Activated B cell treated with CpG ODN at 0.5 μM for 24 hours (primary cell): ENCODE results near the gene JAZF1. TPM values are rescaled to one million over a fixed set of nuclear protein-coding genes. Genes with fewer than 3 reads are reported as not detected.

Experiments used
- ATAC-seq: fragments of 200-7000 bp; cut with Tn5 transposase; one replicate; pipeline ENCODE4 v1.10.0; 2021; ENCODE audit warnings: low read depth, mild to moderate bottlenecking, moderate library complexity
- CTCF ChIA-PET: fragments of 350-600 bp; sonication (Branson Sonifier 250); formaldehyde crosslinking; loops from one replicate; lab custom pipeline; 2021; ENCODE audit warnings: antibody characterized with exemption; lab: Charles Lee
- POLR2A ChIA-PET: fragments of 350-600 bp; sonication (Branson Sonifier 250); formaldehyde crosslinking; loops from one replicate; lab custom pipeline; 2021; ENCODE audit warnings: antibody characterized with exemption; lab: Charles Lee
- DNase-seq: peaks from one replicate; pipeline ENCODE4 v3.0.0; 2022
- H3K27ac Mint-ChIP-seq: one replicate; pipeline ENCODE4 v1.8.0; 2020; ENCODE audit warnings: mixed read lengths
- H3K27me3 Mint-ChIP-seq: one replicate; pipeline ENCODE4 v1.8.0; 2021; ENCODE audit warnings: mixed read lengths
- H3K36me3 Mint-ChIP-seq: one replicate; pipeline ENCODE4 v1.8.0; 2021; ENCODE audit warnings: low read depth, mixed read lengths
- H3K4me1 Mint-ChIP-seq: one replicate; pipeline ENCODE4 v1.8.0; 2021; ENCODE audit warnings: mixed read lengths
- H3K4me3 Mint-ChIP-seq: one replicate; pipeline ENCODE4 v1.8.0; 2020; ENCODE audit warnings: mild to moderate bottlenecking, mixed read lengths
- H3K9me3 Mint-ChIP-seq: one replicate; pipeline ENCODE4 v1.8.0; 2020; ENCODE audit warnings: mixed read lengths
- CTCF ChIP-seq: fragments of 200-600 bp; IDR thresholded peaks from one replicate; pipeline ENCODE4 v1.8.0; 2022; ENCODE audit warnings: antibody characterized with exemption, mild to moderate bottlenecking
- intact Hi-C: fragments of 100-400 bp; cut with micrococcal nuclease; formaldehyde crosslinking; loops from one replicate; pipeline ENCODE4 v1.15.1; 2024
- total RNA-seq: library from RNA; stranded (reverse); gene quantifications from 2 replicates; pipeline ENCODE4 v1.2.3, GENCODE V29; 2022

JAZF1 gene
- total RNA-seq, 1 donor from 2014 or later: 54.8 TPM

DNA sequence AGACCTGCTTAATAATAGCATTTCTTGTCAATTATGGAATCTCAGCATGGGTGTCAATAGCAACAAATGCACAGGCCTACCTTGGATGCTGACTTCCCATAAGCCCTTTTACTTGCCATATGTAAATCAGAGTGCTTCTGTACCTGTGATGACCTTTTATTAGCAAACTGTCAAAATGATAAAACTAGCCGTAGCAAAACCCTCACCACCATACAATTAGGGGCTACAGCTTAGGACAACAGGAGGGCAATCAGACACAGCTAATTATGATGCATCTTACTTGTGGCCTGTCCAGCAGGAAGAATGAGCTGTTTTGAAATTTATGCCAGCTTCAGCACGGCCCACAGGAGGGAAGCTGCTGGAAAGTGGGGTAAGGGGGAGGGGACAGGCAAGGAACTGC, 239.1 kb downstream of the JAZF1 start:
- Mint-ChIP-seq H3K27ac (no peak overlapping the region), H3K27me3 (no peaks in the 10 kb centered on the region), H3K4me1 (no peaks in the 10 kb centered on the region), H3K36me3 (peaks cover 54% of the 10 kb centered on the region), H3K9me3 (no peaks in the 10 kb centered on the region), H3K4me3 (no peak overlapping the region)
- ChIA-PET CTCF (no interaction called here), POLR2A (no interaction called here)
- no peak for TF ChIP-seq CTCF
- no peak for DNase-seq
- ATAC-seq: no peak
- intact Hi-C loops: no loop called here

- POLR2A ChIA-PET: no interaction called here
- no peak for TF ChIP-seq CTCF
- intact Hi-C loops: no loop called here
- Mint-ChIP-seq H3K4me3 (no peak overlapping the region), H3K36me3 (peaks cover 48% of the 10 kb centered on the region), H3K27ac (no peak overlapping the region), H3K4me1 (no peaks in the 10 kb centered on the region), H3K9me3 (no peaks in the 10 kb centered on the region), H3K27me3 (no peaks in the 10 kb centered on the region)
- DNase-seq (no peak), ATAC-seq (no peak)
- CTCF ChIA-PET: no interaction called here
These were observed 240.3 kb downstream of the JAZF1 start for GRCh38 chr7:27940341-27940740.

- H3K27ac Mint-ChIP-seq: no peak overlapping the region
These were observed 240.7 kb downstream of the JAZF1 start for GRCh38 chr7:27939893-27940292.

DNA sequence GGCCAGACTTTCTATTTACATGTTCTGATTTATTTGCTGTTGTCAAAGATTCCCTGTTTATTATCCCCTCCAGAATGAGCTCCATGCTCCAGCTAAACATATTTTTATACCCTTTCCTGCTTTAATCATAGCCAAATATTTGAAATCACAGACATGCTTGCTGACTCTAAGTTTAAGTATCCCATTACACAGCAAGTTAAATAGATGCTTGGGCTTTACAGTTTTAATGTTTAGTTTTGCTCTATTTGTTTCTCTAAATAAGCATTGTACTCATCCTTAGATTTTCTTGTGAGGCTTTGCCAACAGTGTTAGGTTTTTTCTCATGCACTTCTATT, 243.9 kb downstream of the JAZF1 start:
- intact Hi-C loops: no loop called here
- no peak overlapping the region for H3K27ac Mint-ChIP-seq
- H3K9me3 Mint-ChIP-seq: no peaks in the 10 kb centered on the region
- no peak for ATAC-seq
- H3K4me3 Mint-ChIP-seq: no peak overlapping the region
- POLR2A ChIA-PET: interaction anchor here (0.6 kb wide), 1 partner anchor 1525 kb away, joined by 3 read pairs; no protein-coding TSS in a partner anchor
- no peaks in the 10 kb centered on the region for H3K4me1 Mint-ChIP-seq
- H3K36me3 Mint-ChIP-seq: peaks cover 36% of the 10 kb centered on the region
- CTCF ChIA-PET: interaction anchor here (1.3 to 1.4 kb wide), 2 partner anchors 10 to 11 kb away, joined by 3 to 4 read pairs; no protein-coding TSS in a partner anchor
- H3K27me3 Mint-ChIP-seq: no peaks in the 10 kb centered on the region
- TF ChIP-seq CTCF: no peak
- no peak for DNase-seq

More at GRCh38 chr7:27939893-27940292, 240.7 kb downstream of the JAZF1 start:
- Mint-ChIP-seq H3K36me3 (peaks cover 49% of the 10 kb centered on the region), H3K9me3 (no peaks in the 10 kb centered on the region), H3K4me1 (no peaks in the 10 kb centered on the region), H3K4me3 (no peak overlapping the region), H3K27me3 (no peaks in the 10 kb centered on the region)
- ChIA-PET CTCF (no interaction called here), POLR2A (no interaction called here)
- no peak for DNase-seq
- TF ChIP-seq CTCF: no peak
- ATAC-seq: no peak
- intact Hi-C loops: no loop called here

DNA sequence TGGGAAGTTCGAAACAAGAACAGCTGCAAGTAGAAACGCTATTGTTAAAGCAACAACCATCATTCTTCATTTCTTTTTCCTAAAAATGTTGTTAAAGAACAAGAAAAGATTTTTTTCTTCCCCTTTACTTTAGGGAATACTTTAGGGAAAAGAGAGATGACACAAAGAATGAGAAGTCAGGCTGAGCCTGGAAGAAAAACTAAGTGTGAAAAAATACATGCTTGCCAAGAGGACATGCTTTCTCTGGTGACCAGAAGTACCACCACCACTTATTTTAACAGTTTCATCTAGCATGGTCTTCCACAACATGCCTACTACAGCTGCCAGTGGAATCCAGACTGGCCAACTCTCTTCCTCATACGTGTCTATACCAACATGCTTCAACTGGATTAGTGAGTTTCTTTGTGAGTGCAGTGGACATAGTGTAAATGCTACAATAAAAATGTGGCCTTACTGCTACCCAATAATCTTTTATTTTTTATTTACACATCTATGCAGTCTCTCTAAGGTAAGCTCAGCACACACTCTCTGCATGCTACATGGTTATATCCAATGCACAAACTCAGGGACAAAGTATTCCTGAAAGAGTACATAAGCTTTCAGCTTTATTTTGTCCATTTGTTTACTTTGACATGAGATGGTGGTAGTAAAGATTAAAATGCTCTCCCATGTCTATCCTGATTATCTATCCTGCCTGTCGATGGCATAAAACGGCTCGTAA, 244.4 kb downstream of the JAZF1 start:
- TF ChIP-seq CTCF: no peak
- no peak for ATAC-seq
- POLR2A ChIA-PET: interaction anchor here (0.6 kb wide), 1 partner anchor 1525 kb away, joined by 3 read pairs; no protein-coding TSS in a partner anchor
- Mint-ChIP-seq H3K4me1 (no peaks in the 10 kb centered on the region), H3K27me3 (no peaks in the 10 kb centered on the region), H3K4me3 (no peak overlapping the region), H3K36me3 (peaks cover 33% of the 10 kb centered on the region), H3K27ac (no peak overlapping the region), H3K9me3 (no peaks in the 10 kb centered on the region)
- CTCF ChIA-PET: interaction anchor here (1.3 to 1.4 kb wide), 2 partner anchors 9 to 10 kb away, joined by 3 to 4 read pairs; no protein-coding TSS in a partner anchor
- DNase-seq: no peak
- intact Hi-C loops: no loop called here
